ENCODE measurements around the gene MAGOH.

GRCh38 chr1:53258216-53258615 is 19.9 kb upstream of the MAGOH start:
- no peak for TF ChIP-seq CTCF (IDR thresholded peaks at IDR 0.05; ENCODE audit: low read length)
- no peak for TF ChIP-seq EZH2 (IDR thresholded peaks at IDR 0.05; ENCODE audit: borderline replicate concordance, low read length)
